OCI-M2 (cell line): Measurements from ENCODE around the gene SLC9A2.

Source experiments
- DNase-seq: peaks from one replicate; lab custom pipeline; 2025; ENCODE audit not compliant: unreplicated experiment; lab: John Stamatoyannopoulos, UW

SLC9A2 gene

GRCh38 chr2:102672107-102672776, 52.9 kb downstream of the SLC9A2 start:
- DNase-seq: no peak

- DNase-seq: no peak
Observed at GRCh38 chr2:102674370-102674769, 55.0 kb downstream of the SLC9A2 start.

GRCh38 chr2:102674836-102675235, 55.5 kb downstream of the SLC9A2 start:
- DNase-seq: no peak

GRCh38 chr2:102677244-102678215, 58.2 kb downstream of the SLC9A2 start:
- no peak for DNase-seq

- no peak for DNase-seq
Observed at GRCh38 chr2:102678442-102678841, 59.1 kb downstream of the SLC9A2 start.

- no peak for DNase-seq
Observed at GRCh38 chr2:102686479-102687439, 67.4 kb downstream of the SLC9A2 start.

- no peak for DNase-seq
Observed at GRCh38 chr2:102690012-102690411, 70.7 kb downstream of the SLC9A2 start.

GRCh38 chr2:102696463-102696862, 77.1 kb downstream of the SLC9A2 start:
- no peak for DNase-seq

- DNase-seq: no peak
Observed at GRCh38 chr2:102698369-102699111, 79.2 kb downstream of the SLC9A2 start.

GRCh38 chr2:102703305-102703704, 84.0 kb downstream of the SLC9A2 start:
- DNase-seq: no peak

- no peak for DNase-seq
Observed at GRCh38 chr2:102703748-102704147, 84.4 kb downstream of the SLC9A2 start.

GRCh38 chr2:102704531-102704930, 85.2 kb downstream of the SLC9A2 start:
- DNase-seq: no peak

- no peak for DNase-seq
Observed at GRCh38 chr2:102707796-102708695, 88.7 kb downstream of the SLC9A2 start.

GRCh38 chr2:102708847-102709559, 89.7 kb downstream of the SLC9A2 start:
- no peak for DNase-seq

GRCh38 chr2:102717308-102718018, 98.1 kb downstream of the SLC9A2 start:
- DNase-seq: no peak

GRCh38 chr2:102718387-102719316, 99.3 kb downstream of the SLC9A2 start:
- DNase-seq: no peak

- no peak for DNase-seq
Observed at GRCh38 chr2:102724016-102724490, 104.7 kb downstream of the SLC9A2 start.
